Measurements from ENCODE around the gene SORCS2.

Gene SORCS2

DNA sequence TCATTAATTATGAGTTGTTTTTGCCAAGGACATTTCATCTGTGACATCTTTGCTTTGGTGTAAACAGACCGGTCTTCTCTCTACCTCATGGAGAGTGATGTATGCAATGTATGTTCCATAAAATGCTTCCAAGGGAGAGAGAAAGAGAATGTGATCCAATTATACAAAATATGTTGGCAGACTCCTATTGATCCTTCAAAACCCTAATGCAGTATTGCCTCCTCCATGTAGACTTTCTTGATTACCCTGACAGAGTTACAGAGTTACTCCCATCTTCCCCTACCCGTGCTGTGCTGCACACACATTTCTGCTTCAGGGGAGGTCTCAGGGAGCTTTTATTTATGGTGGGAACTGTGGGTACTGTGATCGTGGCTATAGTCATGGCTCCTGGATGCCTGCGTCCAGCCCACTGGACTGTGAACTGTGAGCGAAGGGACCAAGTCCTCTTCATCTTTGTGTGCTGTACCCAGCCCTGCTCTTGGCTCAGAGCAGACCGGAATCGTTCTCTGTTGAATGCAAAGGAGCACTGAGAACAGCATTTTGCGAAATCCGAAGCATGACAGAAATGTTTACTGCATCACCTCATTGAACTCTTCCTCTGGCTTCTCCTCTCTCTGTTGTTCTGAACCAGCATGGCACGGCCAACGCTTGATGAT is 32.7 kb downstream of the SORCS2 start:
- no peak for DNase-seq

DNA sequence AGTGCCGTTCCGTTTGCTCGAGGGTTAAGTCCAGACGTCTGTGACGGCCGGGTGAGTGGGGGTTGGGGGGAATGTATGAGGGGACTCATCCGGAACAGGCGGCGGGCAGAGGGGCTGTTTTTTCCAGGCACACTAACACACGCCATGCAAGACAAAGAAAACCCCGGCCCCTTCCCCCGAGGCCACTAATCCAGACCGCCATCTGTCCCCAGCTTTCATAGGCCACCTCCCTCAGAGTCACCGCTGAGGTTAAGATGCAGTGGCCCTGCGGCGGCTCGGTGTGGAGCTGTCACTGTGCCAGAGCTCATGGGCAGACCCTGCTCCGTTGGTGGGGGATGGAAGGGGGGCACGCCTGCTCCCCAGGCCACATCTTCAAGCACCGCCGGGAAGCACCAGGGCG is 34.1 kb downstream of the SORCS2 start:
- DNase-seq: no peak

DNA sequence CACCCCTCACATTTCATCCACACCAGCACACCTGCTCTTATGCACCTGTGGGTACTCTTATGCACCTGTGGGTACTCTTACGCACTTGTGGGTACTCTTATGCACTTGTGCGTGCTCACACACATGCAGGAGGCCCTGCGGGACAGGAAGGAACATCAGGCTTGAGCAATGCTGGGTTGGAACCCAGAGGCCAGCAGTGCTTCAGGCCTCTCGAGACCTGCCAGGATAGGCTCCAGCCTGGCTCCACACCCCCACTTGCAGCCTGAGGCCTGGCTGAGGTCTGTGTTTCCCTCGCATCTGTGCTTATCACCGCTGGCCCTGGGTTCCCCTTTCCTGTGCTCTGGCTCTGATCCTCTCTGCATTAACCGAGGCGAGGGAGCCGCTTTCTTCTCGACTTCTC is 34.7 kb downstream of the SORCS2 start:
- no peak for DNase-seq

DNA sequence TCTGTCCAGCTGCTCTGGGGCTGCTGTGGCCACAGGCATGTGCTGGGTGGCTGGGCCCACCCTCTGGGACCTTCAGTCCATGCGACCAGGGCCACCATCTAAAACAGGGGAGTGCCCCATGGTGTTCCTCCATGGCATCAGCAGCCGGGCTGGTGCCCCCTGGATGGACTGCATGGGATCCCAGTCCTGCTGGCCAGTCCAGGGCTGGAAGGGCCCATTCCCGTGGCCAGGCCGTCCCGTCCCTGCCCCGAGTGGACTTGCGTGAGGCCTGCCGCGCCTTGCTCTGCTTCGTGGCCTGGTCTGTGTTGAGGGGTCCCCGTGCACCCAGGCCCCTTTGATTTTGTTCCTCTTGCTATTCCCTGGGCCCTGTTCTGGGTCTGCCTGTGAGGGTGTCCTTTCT is 36.4 kb downstream of the SORCS2 start:
- DNase-seq: no peak

DNA sequence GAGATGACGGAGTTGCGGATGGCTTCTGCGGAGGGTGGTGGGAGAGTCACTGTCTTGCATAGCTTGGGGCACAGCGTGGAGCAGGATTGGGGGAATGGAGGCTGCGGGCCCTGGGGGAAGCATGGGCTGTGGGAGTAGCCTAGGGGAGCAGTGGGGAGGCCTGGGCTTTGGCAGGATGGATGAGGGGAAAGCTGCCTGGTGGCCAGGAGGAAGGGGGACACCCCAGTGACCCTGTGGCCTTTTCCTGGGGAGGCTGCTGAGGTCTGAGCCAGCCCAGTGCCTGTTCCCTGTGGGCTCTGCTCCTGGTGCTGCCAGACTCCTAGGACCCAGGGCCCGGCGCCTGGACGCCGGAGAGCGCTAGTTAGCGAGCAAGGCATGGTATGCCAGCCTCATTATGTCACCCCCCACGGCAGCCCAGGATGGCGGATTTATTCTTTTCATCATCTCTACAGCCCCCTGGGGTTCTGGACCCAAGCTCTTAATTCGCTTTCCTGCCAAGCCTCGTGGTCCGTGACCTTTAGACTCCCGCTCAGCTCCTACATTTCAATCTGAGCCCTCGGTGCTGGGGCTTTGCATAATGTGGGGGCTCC is 39.8 kb downstream of the SORCS2 start:
- no peak for DNase-seq

DNA sequence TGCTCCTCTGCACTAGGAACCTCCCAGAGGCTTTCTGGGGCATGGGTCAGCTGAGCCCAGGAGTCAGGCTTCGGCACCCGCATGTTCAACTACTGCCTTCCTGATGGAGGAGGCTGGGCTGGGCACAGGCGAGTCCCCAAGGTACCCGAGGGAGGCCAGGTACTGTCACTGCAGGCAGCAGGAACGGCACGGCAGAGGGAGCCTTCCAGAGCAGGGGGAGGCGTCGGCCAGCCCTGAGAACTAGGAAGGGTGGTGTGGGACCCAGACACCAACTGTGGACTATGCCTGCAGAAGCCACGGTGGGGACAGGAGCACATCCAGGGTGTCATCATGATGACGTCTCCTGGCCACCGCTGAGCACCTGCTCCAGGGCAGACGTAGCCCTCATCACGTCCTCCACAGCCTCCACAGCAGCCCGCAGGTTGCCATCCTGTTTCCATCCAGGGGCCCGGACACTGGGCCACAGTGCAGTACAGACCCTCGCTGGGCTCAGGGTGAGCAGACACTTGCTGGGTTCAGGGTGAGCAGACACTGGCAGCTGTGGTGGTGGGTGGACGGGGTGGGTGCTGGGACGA is 40.8 kb downstream of the SORCS2 start:
- DNase-seq: no peak

DNA sequence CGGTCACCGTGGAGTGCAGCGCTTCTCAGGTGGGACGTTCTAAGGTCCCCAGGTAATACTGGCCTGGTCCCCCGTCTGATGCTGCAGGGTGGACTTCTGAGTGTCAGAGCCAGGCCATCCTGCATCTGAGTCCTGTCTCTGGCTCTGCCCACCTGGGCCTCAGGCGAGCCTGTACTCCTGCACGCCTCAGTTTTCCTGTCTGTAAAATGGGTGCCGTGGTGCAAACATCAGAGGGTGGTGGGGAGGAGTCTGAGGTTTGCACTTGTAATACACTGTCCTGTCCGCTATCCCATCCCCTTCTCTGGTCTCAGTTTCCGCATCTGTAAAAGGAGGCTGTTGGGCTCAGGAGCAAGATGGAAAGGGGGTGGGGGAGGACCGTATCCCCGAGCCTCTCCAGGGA is 41.3 kb downstream of the SORCS2 start:
- DNase-seq: no peak

DNA sequence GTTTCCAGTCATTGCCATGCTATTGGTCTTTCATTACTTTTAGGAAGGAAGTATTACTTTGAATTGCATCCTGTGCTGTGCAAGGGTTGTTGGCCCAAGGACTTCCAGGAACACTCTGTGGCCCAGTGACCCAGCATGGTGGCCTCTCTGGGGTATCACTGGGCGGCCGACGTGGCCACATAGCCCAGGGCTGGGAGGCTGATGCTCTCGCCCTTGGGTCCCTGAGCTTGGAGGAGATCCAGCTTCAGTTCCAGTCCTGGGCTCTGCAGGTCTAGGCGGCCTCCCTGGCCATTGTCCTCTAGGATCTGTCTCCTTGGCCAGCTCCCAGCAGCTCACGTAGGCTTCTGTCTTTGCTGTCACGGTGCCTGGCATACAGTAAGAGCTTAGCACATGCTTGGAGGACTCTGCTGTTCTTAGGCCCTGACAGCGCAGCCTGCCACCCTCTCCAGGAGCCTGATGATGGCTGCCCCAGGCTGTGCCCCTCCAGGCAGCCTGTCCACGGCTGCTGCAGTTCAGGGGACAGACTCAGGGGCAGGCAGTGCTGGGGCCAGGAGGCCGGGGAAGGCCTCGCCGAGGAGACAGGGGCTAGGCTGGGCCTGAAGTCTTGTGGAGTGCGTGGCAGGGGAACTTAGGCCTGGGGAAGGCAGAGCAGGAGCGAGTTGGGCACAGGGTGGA is 42.2 kb downstream of the SORCS2 start:
- no peak for DNase-seq

DNA sequence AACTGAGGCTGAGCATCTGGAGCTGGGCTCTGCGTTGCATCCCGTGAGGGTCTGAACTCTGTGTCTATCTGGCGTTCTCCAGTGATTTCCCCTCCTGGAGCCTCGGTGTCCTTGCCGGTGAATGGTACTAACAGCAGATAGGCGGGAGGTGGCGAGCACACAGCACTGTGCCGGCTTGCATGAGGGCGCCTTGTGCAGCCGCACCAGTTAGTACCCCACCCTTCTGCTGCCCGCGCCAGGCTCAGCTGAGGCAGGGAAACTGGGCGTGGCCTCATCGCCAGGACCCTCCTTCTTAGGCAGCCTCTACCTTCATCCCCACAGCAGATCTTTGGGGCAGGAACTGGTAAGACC is 42.7 kb downstream of the SORCS2 start:
- no peak for DNase-seq

DNA sequence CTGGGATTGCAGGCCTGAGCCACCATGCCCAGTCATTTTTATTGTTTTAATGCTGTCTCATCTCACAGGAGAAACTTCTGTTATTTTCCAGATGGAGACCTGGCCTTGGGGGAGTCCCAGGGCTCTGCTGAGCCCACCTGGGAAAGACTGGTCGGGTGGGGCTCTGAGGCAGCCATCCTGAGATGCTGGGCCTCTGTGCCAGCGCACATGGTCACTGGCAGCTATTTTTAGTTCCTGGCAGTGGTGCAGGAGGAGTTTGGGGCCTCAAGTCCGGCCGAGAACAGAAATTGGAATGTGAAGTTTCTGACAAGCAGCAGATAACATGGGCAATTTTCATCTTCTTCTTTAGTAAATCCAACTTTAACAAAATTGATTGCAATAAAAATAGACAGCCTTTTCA is 44.5 kb downstream of the SORCS2 start:
- no peak for DNase-seq

DNA sequence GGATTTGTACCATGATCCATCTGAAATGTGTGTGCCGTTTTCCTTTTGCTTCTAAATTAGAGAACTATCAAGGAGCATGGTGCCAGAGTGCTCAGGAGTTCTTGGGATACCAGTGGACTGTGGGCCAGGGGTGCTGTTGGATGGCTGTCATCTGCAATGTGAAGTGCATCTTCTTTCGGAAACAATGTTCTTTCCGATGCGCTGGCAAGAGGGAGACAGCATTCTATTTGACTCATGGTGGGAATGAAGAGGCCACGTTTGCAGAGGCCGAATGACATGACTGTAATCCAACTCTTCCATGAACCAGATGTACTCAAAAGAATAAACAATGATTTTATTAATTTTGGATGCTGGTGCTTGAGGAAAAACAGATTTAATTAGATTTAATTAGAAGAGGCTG is 45.5 kb downstream of the SORCS2 start:
- no peak for DNase-seq

DNA sequence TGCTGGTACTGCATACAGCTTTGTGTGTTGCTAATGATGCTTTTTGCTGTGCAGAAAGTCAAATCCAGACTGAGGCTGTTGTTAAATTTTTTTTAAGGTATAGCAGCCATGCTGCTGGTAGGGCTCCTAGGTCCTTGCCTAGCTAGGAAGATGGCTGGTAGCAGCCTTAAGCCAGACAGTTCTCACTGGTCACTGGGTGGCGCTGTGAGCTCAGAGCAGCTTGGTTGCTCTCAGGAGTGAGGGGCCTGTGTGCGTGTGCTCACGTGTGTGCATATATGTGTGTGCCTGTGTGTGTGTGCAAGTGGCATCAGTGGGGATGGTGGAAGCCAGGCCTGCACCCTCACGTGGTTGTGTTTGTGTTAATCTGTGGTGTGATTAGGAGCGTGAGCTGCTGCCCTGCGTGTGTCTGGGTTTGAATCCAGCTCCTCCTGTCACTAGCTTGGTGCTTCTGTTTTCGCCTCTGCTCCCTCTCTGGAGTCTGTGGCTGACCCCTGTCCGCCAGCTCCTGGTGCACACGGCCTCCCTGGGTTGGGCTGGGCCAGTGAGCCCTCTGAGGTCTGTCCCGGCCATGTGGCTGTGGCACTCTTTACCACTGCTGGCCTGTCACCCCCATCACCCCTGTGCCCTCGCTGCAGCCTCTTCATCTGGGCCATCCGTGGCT is 46.1 kb downstream of the SORCS2 start:
- no peak for DNase-seq

DNA sequence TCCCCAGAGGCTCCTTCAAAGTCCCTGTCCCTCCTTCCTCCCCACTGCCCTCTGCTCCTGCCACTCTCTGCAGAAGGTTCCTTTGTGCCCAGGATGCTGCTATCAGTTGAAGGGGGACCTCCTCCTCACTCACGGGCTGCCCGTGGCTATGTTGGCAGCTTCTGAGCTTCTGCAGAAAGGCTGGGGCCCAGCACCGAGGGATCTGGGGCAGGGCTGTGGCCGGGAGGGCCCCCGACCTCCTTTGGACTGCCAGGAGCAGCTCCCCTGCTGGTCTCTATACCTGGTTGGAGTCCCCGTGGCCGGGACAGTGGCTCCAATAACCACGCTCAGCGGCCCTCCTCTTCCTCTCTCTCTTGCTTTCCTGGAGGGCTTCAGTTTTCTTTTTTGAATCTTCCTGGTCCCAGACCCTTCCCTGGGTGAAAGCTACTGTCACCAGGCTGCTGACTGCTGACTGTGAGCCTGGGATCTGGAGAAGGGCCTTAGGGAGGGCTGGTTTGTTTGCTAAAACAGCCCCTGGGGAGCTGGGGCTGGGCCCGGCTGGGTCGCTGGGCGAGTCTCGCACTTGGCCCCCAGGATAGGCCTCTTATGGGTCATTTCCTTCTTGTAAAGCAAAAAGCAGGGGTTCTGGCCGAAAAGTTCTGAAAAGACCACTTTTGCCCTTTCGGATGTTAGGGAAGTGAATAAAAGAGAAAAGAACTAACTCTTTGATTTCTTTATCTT is 46.9 kb downstream of the SORCS2 start:
- DNase-seq: no peak

DNA sequence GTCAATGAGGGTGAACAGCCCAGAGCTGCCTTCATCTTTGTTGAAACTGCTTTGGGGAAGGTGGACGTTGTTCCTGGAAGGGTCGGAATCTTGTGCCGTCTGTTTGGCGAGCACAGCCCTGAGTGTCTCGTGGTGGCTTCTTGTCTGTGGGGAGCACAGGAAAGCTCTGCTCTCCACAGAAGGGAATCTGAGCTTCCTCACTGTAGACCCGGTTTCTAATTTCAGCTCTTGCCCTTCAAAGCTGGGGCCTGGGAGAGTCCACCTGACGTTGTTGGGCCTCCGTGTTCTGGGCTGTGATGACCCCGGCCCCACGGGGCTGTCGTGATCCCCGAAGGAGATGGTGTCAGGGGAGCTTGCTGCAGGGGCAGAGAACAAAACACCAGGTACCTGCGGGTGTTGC is 47.5 kb downstream of the SORCS2 start:
- no peak for DNase-seq

DNA sequence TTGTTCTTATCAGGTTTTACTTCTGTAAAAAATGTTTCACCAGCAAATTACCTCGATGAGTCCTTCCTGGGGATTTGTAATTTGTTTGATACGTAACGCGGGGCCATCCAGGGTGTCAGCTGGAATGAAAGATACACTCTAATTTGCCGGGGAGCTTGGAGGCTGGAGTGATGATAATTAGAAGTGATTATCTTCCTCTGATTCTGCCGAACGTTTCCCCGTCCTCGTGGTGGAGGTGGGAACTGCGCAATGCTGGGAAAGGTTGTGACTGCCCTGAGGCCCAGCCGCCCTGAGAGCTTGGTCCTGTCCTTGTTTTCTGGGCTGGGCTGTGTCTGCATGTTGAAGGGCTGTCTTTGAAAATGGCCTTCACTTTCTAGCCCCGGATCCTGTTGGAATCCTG is 48.0 kb downstream of the SORCS2 start:
- DNase-seq: no peak

DNA sequence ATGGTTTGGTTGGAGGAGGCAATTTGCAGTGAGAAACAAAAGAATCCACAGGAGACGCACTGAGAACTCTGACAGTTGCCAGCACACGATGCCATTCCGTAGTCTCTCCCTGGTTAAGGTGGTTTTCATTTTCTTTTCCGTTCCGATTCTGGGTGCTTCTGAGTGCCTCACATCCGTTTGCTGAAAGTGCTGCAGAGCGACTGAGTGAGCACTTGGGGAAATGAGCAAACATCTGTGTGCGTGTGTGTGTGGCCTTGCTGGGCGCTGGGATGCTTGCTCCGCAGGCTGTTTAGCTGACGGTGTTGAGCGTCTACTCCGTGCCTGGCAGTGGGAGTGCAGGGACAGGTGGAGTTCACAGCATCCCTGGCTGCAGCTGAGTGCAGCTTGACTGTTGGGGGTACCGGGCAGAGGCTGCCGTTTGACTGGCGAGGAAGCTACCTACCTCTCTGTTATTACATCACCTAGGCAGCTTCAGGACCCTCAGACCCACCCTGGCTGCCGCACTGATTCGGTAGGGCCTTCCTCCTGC is 49.3 kb downstream of the SORCS2 start:
- DNase-seq: no peak

DNA sequence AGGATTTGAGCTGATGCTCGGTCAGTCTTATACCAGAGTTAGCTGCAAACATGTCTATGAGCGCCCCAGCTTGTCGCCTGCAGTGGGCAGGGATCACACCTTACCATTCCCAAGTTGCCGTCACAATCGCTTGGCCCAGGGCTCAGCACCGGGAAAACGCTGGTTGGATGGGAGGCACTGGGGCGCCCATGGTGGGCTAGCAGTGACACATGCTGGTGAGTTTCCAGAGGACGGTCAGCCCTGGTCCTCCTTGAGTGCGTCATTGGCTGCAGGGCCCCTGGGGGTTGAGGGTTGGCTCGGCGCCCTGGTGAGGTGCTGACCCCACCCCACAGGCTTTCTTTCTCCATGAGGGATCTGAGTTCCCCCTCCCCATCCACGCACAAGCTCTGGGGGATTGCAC is 50.4 kb downstream of the SORCS2 start:
- no peak for DNase-seq

DNA sequence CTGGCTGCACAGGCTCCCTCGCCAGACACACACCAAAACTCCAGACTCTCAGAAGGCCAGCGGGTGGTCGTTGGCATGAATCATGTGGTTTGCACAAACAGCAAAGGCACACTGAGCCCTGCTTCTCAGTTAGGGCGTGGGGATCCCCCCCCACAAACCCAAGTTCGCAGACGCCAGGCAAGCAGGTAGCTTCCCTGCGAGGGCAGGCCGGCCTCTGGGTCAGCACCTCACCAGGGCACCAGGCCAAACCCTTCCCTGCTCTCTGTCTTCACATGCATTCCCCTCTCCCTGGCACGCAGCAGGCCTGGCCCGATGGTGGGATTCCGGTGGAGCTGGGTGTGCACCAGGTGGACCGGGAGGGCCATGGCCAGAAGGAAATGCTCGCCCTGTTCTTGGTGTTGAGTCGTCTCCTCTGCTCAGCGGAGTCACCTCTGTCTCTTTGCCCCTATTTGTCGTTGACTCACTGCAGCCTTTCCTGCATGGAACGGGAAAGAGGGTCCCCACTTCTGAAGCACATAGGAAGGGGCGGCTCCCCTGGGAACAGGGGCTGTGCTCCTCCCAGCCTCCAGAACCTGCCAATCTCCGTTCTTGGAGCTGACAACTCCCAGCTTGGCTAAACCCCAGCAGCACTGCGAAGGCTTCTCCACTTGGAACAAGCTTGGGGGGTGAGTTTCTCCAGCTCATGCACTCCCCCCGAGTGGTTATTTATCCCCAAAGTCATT is 51.4 kb downstream of the SORCS2 start:
- DNase-seq: no peak

DNA sequence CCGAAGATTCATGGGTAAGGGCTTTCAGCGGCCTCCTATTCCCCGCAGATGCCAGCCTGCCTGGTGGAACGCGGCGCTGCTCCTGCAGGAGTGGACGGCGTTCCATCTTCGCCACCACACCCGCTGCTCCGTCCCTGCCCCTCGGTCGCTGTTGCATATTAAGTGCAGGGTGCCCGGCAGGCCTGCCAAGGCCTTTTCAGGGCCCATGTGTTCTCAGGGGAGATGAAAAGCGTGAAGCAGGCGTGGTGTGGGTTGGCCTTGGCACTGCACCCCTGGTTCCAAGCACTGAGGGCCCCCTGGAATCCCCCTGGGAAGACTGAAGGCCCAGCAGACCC is 52.0 kb downstream of the SORCS2 start:
- no peak for DNase-seq

DNA sequence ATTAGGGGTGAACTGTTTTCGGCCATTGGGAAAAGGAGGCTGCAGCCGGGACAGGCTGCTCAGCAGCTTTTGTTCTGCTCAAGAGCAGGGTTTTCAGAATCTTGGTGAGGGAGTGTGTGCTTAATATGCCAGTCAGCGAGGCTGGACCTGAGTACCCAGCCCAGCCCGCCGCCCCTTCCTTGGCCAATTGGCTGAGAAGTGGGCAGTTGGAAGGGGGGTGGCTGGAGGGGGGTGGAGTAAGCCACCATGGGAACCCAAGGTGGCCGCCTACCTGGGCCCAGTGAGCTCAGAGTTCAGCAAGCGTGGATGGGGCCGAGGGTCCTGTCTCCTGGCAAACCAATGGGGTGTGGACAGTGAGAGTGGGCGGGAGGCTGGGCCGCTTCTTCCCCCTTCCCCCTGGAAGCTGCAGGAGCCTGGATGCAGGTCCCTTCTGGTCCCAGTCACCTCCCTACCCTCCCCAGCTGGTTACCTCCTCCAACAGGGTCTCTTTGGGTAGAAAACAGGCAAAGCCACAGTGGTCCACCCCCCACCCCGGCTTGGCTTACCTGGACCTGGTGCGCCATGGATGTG is 52.5 kb downstream of the SORCS2 start:
- DNase-seq: no peak

DNA sequence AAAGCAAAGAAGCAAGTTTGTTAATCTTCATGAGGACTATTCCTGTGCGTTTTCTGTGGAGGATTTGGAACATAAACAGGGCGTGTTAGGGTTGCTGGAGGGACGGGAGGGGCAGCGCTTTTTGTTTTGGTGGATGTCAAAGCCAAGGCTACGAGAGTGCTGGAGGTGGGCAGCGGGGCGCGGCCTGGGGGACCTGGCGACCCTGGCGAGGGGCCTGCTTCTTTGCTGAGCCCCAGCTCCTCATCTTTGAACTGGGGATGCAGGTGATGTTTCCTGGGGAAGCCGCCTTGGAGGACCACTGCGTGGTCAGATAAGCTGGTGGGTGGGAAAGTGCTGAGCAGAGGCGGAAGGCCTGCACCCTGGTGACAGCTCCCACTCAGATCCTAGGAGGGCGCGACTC is 55.2 kb downstream of the SORCS2 start:
- DNase-seq: no peak

DNA sequence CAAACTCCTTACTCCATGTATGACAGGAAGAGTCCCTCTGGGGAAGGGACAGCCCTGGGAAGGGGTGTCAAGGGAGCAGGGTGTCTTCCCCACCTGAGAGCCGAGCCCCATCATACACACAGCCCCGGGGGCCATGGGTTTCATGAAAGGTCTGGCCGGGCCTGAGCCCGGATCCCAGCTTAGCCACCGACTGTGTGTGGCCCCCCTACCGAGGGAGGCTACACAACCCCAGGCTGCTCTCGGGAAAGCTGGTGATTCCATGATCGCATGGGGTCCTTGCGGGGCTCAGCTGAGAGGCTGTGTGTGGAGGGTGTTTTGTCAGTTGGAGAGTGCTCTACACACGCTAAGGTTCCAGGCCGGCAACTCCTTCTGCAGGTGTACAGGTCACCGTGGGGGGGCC is 55.6 kb downstream of the SORCS2 start:
- DNase-seq: no peak

Data from CD4-positive, alpha-beta T cell treated with Interferon gamma for 1 hour (primary cell).